CD4-positive, alpha-beta T cell (primary cell): Measurements from ENCODE around the gene C20orf202. TPM values are rescaled to one million over a fixed set of nuclear protein-coding genes. Genes with fewer than 3 reads are reported as not detected.

Experiments
- ATAC-seq: fragments of 200-7000 bp; cut with Tn5 transposase; one replicate; pipeline ENCODE4 v1.10.0; 2022; ENCODE audit warnings: mild to moderate bottlenecking; ENCODE audit not compliant: poor library complexity
- CTCF ChIA-PET: fragments of 350-600 bp; sonication (Branson Sonifier 250); formaldehyde crosslinking; loops from one replicate; lab custom pipeline; 2021; ENCODE audit warnings: antibody characterized with exemption, inconsistent platforms; lab: Charles Lee
- POLR2A ChIA-PET: fragments of 350-600 bp; sonication (Branson Sonifier 250); formaldehyde crosslinking; loops from one replicate; lab custom pipeline; 2021; ENCODE audit warnings: antibody characterized with exemption, inconsistent platforms; lab: Charles Lee
- DNase-seq, 14 experiments: peaks; one replicate each; pipeline ENCODE4 v3.0.0-alpha.2; 2013 to 2020; ENCODE audit warnings: mixed read lengths in 2 of 14
- H3K27ac ChIP-seq, 2 donors: one replicate each; pipeline versions ENCODE4 v1.5.1 to v1.7.0; 2013; ENCODE audit warnings: low read length in 2 of 2, low read depth in 1 of 2, mild to moderate bottlenecking in 1 of 2
- H3K27me3 ChIP-seq, 2 experiments: 1 replicate in 1 of 2; 2 replicates in 1 of 2; pipeline versions ENCODE4 v1.6.1 to v1.7.0; 2013; ENCODE audit warnings: low read length in 2 of 2, control low read depth in 1 of 2, mild to moderate bottlenecking in 1 of 2, moderate library complexity in 1 of 2; ENCODE audit not compliant: insufficient read depth in 2 of 2, control insufficient read depth in 1 of 2
- H3K36me3 ChIP-seq: one replicate; pipeline ENCODE4 v1.6.1; 2013; ENCODE audit warnings: low read length, control low read depth; ENCODE audit not compliant: insufficient read depth
- H3K4me1 ChIP-seq: one replicate; pipeline ENCODE4 v1.6.1; 2013; ENCODE audit warnings: low read length, control low read depth; ENCODE audit not compliant: insufficient read depth
- H3K4me3 ChIP-seq: one replicate; pipeline ENCODE4 v1.5.1; 2013; ENCODE audit warnings: mild to moderate bottlenecking, low read length, moderate library complexity
- H3K9me3 ChIP-seq, 2 experiments: 1 replicate in 1 of 2; 2 replicates in 1 of 2; pipeline versions ENCODE4 v1.6.1 to v1.7.0; 2013; ENCODE audit warnings: low read length in 2 of 2, mild to moderate bottlenecking in 2 of 2, control low read depth in 1 of 2, moderate library complexity in 1 of 2; ENCODE audit not compliant: control insufficient read depth in 1 of 2, insufficient read depth in 1 of 2
- H3K27ac Mint-ChIP-seq: one replicate; pipeline ENCODE4 v1.8.0; 2020; ENCODE audit warnings: mixed read lengths
- H3K27me3 Mint-ChIP-seq: one replicate; pipeline ENCODE4 v1.8.0; 2021; ENCODE audit warnings: mixed read lengths
- H3K36me3 Mint-ChIP-seq: one replicate; pipeline ENCODE4 v1.8.0; 2021; ENCODE audit warnings: low read depth, mixed read lengths
- H3K4me1 Mint-ChIP-seq: one replicate; pipeline ENCODE4 v1.8.0; 2021; ENCODE audit warnings: low read depth, mixed read lengths
- H3K4me3 Mint-ChIP-seq: one replicate; pipeline ENCODE4 v1.8.0; 2020; ENCODE audit warnings: mild to moderate bottlenecking, mixed read lengths
- H3K9me3 Mint-ChIP-seq: one replicate; pipeline ENCODE4 v1.8.0; 2020; ENCODE audit warnings: mixed read lengths
- intact Hi-C, 2 experiments: fragments of 100-400 bp; cut with DNase I in 1 of 2; cut with micrococcal nuclease in 1 of 2; formaldehyde crosslinking; loops; one replicate each; pipeline versions ENCODE4 v1.15.1 to v1.9.0; 2023 to 2025; cut with DNase I, micrococcal nuclease
- polyA plus RNA-seq, 2 donors: library from polyadenylated mRNA; unstranded; fragments of 120-200 nt; gene quantifications; one replicate each; pipeline ENCODE4 v1.2.1, GENCODE V29; 2013
- total RNA-seq, 174 experiments: library from RNA in 2 of 174; stranded (reverse) in 2 of 174; gene quantifications; one replicate each; pipeline ENCODE4 v1.2.3 and lab custom pipeline; 2021 to 2026
- TF ChIP-seq, protein P1 (sequence below): fragments of 200-600 bp; IDR thresholded peaks from one replicate; pipeline ENCODE4 v1.8.0; 2022; ENCODE audit warnings: antibody characterized with exemption, mild to moderate bottlenecking

C20orf202 gene
- total RNA-seq (not detected), total RNA-seq (lab: John Stamatoyannopoulos, UW) (0 to 1.1 (median 0.13) reads per million in 172 experiments)
- 0.14 TPM for polyA plus RNA-seq (2013, experiment 1 of 2)
- 0.19 TPM for polyA plus RNA-seq (2013, experiment 2 of 2)

GRCh38 chr20:1202762-1203504 lies at the start of gene C20orf202:
Gene C20orf202 (plus strand): TSS chr20:1203454. CDS start chr20:1203586, 132 bp downstream.
- TF ChIP-seq, protein P1, sequence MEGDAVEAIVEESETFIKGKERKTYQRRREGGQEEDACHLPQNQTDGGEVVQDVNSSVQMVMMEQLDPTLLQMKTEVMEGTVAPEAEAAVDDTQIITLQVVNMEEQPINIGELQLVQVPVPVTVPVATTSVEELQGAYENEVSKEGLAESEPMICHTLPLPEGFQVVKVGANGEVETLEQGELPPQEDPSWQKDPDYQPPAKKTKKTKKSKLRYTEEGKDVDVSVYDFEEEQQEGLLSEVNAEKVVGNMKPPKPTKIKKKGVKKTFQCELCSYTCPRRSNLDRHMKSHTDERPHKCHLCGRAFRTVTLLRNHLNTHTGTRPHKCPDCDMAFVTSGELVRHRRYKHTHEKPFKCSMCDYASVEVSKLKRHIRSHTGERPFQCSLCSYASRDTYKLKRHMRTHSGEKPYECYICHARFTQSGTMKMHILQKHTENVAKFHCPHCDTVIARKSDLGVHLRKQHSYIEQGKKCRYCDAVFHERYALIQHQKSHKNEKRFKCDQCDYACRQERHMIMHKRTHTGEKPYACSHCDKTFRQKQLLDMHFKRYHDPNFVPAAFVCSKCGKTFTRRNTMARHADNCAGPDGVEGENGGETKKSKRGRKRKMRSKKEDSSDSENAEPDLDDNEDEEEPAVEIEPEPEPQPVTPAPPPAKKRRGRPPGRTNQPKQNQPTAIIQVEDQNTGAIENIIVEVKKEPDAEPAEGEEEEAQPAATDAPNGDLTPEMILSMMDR, result no peak
- H3K4me1 Mint-ChIP-seq, result peaks cover 8% of the 10 kb centered on the region
- no peak within 1 kb of the TSS for H3K4me3 Mint-ChIP-seq

GRCh38 chr20:1154226-1154625 lies 49.0 kb upstream of the C20orf202 start:
- peaks cover 48% of the 10 kb centered on the region for H3K36me3 ChIP-seq
- TF ChIP-seq, protein P1, result no peak

More at GRCh38 chr20:1202762-1203504, at the start of gene C20orf202:
- POLR2A ChIA-PET, result no interaction called here
- Histone ChIP-seq H3K4me1 (no peaks in the 10 kb centered on the region), H3K9me3 (no peaks in the 10 kb centered on the region), H3K27me3 (no peaks in the 10 kb centered on the region), H3K4me3 (no peak within 1 kb of the TSS), H3K27ac (no peak within 1 kb of the TSS), H3K36me3 (no peaks in the 10 kb centered on the region)
- no peak for DNase-seq
- CTCF ChIA-PET, result no interaction called here
- no peaks in the 10 kb centered on the region for H3K27me3 Mint-ChIP-seq
- H3K36me3 Mint-ChIP-seq, result no peaks in the 10 kb centered on the region
- no peaks in the 10 kb centered on the region for H3K9me3 Mint-ChIP-seq
- intact Hi-C loops, result no loop called here
- no peak for ATAC-seq
- no peak within 1 kb of the TSS for H3K27ac Mint-ChIP-seq

GRCh38 chr20:1154691-1155090 lies 48.6 kb upstream of the C20orf202 start:
- H3K4me3 ChIP-seq, result no peak overlapping the region
- POLR2A ChIA-PET, result no interaction called here
- DNase-seq (no peak), ATAC-seq (no peak)
- Mint-ChIP-seq H3K36me3 (peaks cover 85% of the 10 kb centered on the region), H3K27me3 (no peaks in the 10 kb centered on the region), H3K9me3 (peaks cover 3% of the 10 kb centered on the region), H3K27ac (no peak overlapping the region), H3K4me3 (no peak overlapping the region), H3K4me1 (peaks cover 21% of the 10 kb centered on the region)
- no peaks in the 10 kb centered on the region for H3K4me1 ChIP-seq
- CTCF ChIA-PET, result no interaction called here
- H3K9me3 ChIP-seq, result peaks cover 0 to 6% of the 10 kb centered on the region in 2 experiments
- peaks cover 48% of the 10 kb centered on the region for H3K36me3 ChIP-seq
- intact Hi-C loops, result no loop called here
- TF ChIP-seq, protein P1, result no peak
- H3K27me3 ChIP-seq, result no peaks in the 10 kb centered on the region
- H3K27ac ChIP-seq, result no peak overlapping the region

More at GRCh38 chr20:1154226-1154625, 49.0 kb upstream of the C20orf202 start:
- DNase-seq (no peak), ATAC-seq (no peak)
- Mint-ChIP-seq H3K27ac (no peak overlapping the region), H3K4me3 (no peak overlapping the region), H3K27me3 (no peaks in the 10 kb centered on the region), H3K4me1 (peaks cover 21% of the 10 kb centered on the region), H3K36me3 (peaks cover 88% of the 10 kb centered on the region), H3K9me3 (peaks cover 3% of the 10 kb centered on the region)
- no peak overlapping the region for H3K4me3 ChIP-seq
- no peaks in the 10 kb centered on the region for H3K4me1 ChIP-seq
- no peak overlapping the region for H3K27ac ChIP-seq
- intact Hi-C loops, result no loop called here
- H3K27me3 ChIP-seq, result no peaks in the 10 kb centered on the region
- peaks cover 0 to 6% of the 10 kb centered on the region in 2 experiments for H3K9me3 ChIP-seq
- ChIA-PET CTCF (no interaction called here), POLR2A (no interaction called here)
